IMR-90 (cell line): ENCODE results near the gene MYH9. TPM values are rescaled to one million over a fixed set of nuclear protein-coding genes. Genes with fewer than 3 reads are reported as not detected.

Experiments used
- ATAC-seq: fragments of 200-7000 bp; cut with Tn5 transposase; 2 replicates; pipeline ENCODE4 v1.9.1; 2020; ENCODE audit warnings: low read depth, mild to moderate bottlenecking, moderate library complexity
- BruUV-seq: library from RNA; stranded (reverse); fragments of 400-500 nt; replicated peaks from 2 replicates; lab custom pipeline; 2021; lab: Mats Ljungman, UMichigan
- CTCF ChIA-PET: fragments of 300-600 bp; formaldehyde crosslinking; extraction: SDS; loops from one replicate; lab custom pipeline; 2021; ENCODE audit warnings: antibody characterized with exemption; lab: Yijun Ruan, JAX
- POLR2A ChIA-PET: fragments of 300-600 bp; sonication (Branson Sonifier 250); formaldehyde crosslinking; loops from one replicate; lab custom pipeline; 2022; ENCODE audit warnings: antibody characterized with exemption; ENCODE audit not compliant: unreplicated experiment; lab: Charles Lee
- DNase-seq: peaks from one replicate; pipeline ENCODE4 v3.0.0; 2013
- H2AFZ ChIP-seq: replicated peaks from 2 replicates; pipeline ENCODE3; 2013; ENCODE audit warnings: low read length, mild to moderate bottlenecking; ENCODE audit not compliant: poor library complexity
- H2AK5ac ChIP-seq: 2 replicates; pipeline ENCODE4 v1.6.1; 2013; ENCODE audit warnings: low read depth, low read length, inconsistent platforms
- H2AK9ac ChIP-seq: replicated peaks from 2 replicates; pipeline ENCODE3; 2013; ENCODE audit warnings: mild to moderate bottlenecking, low read depth, low read length, moderate library complexity; ENCODE audit not compliant: poor library complexity
- H2BK120ac ChIP-seq: 2 replicates; pipeline ENCODE4 v1.6.1; 2013; ENCODE audit warnings: low read depth, low read length, inconsistent platforms
- H2BK15ac ChIP-seq: 3 replicates; pipeline ENCODE4 v1.6.1; 2013; ENCODE audit warnings: low read depth, low read length, inconsistent platforms
- H2BK20ac ChIP-seq: 2 replicates; pipeline ENCODE4 v1.6.1; 2013; ENCODE audit warnings: low read depth, mild to moderate bottlenecking, inconsistent platforms, low read length, moderate library complexity
- H2BK5ac ChIP-seq: 2 replicates; pipeline ENCODE4 v1.6.1; 2013; ENCODE audit warnings: mild to moderate bottlenecking, low read depth, low read length, inconsistent platforms; ENCODE audit not compliant: poor library complexity, severe bottlenecking
- H3K14ac ChIP-seq: replicated peaks from 2 replicates; pipeline ENCODE4 v1.6.1; 2013; ENCODE audit warnings: low read depth, low read length, inconsistent platforms
- H3K18ac ChIP-seq: 2 replicates; pipeline ENCODE4 v1.6.1; 2013; ENCODE audit warnings: low read depth, low read length, control low read depth
- H3K23ac ChIP-seq: 2 replicates; pipeline ENCODE4 v1.6.1; 2013; ENCODE audit warnings: low read depth, low read length, inconsistent platforms
- H3K27ac ChIP-seq: 2 replicates; pipeline ENCODE4 v1.5.1; 2013; ENCODE audit warnings: mild to moderate bottlenecking, control low read depth, low read length; ENCODE audit not compliant: insufficient read depth
- H3K27me3 ChIP-seq: 2 replicates; pipeline ENCODE4 v1.6.1; 2013; ENCODE audit warnings: low read length; ENCODE audit not compliant: control insufficient read depth, insufficient read depth
- H3K36me3 ChIP-seq: 2 replicates; pipeline ENCODE4 v1.6.1; 2013; ENCODE audit warnings: low read length, mixed read lengths; ENCODE audit not compliant: control insufficient read depth, insufficient read depth
- H3K4ac ChIP-seq: 2 replicates; pipeline ENCODE4 v1.6.1; 2013; ENCODE audit warnings: low read depth, low read length, inconsistent platforms
- H3K4me1 ChIP-seq: 2 replicates; pipeline ENCODE4 v1.6.1; 2013; ENCODE audit warnings: low read length, mixed read lengths; ENCODE audit not compliant: control insufficient read depth, insufficient read depth
- H3K4me2 ChIP-seq: 2 replicates; pipeline ENCODE4 v1.6.1; 2013; ENCODE audit warnings: low read depth, mild to moderate bottlenecking, control low read depth, low read length, moderate library complexity
- H3K4me3 ChIP-seq: 2 replicates; pipeline ENCODE4 v1.5.1; 2013; ENCODE audit warnings: low read depth, mild to moderate bottlenecking, control low read depth, low read length, moderate library complexity; ENCODE audit not compliant: insufficient read depth
- H3K56ac ChIP-seq: 2 replicates; pipeline ENCODE4 v1.6.1; 2013; ENCODE audit warnings: low read length, inconsistent platforms; ENCODE audit not compliant: insufficient read depth; ENCODE audit errors: extremely low read depth
- H3K79me1 ChIP-seq, 2 experiments: 2 replicates each; pipeline ENCODE4 v1.6.1; 2013; ENCODE audit warnings: low read length in 2 of 2, inconsistent platforms in 1 of 2, low read depth in 1 of 2
- H3K9ac ChIP-seq: 2 replicates; pipeline ENCODE4 v1.6.1; 2013; ENCODE audit warnings: low read depth, low read length, control low read depth
- H3K9me1 ChIP-seq: 2 replicates; pipeline ENCODE4 v1.6.1; 2013; ENCODE audit warnings: low read length, inconsistent platforms; ENCODE audit not compliant: insufficient read depth
- H3K9me3 ChIP-seq: 2 replicates; pipeline ENCODE4 v1.6.1; 2013; ENCODE audit warnings: low read length; ENCODE audit not compliant: control insufficient read depth, insufficient read depth
- H4K20me1 ChIP-seq: 2 replicates; pipeline ENCODE4 v1.6.1; 2013; ENCODE audit warnings: low read length, inconsistent platforms; ENCODE audit not compliant: insufficient read depth
- H4K5ac ChIP-seq: 2 replicates; pipeline ENCODE4 v1.6.1; 2013; ENCODE audit warnings: mild to moderate bottlenecking, low read depth, low read length, control low read depth
- H4K8ac ChIP-seq, 2 experiments: 2 replicates each; pipeline ENCODE4 v1.6.1; 2013; ENCODE audit warnings: low read depth in 2 of 2, low read length in 2 of 2, control low read depth in 1 of 2, inconsistent platforms in 1 of 2
- H4K91ac ChIP-seq: 2 replicates; pipeline ENCODE4 v1.6.1; 2013; ENCODE audit warnings: low read depth, low read length, inconsistent platforms; ENCODE audit not compliant: insufficient read depth
- CEBPB ChIP-seq: IDR thresholded peaks from 2 replicates; pipeline ENCODE4 v1.6.1; 2012; ENCODE audit warnings: low read depth, low read length, improper control_type of control experiment
- POLR2A ChIP-seq: IDR thresholded peaks from 2 replicates; pipeline ENCODE4 v1.6.1; 2012; ENCODE audit warnings: mild to moderate bottlenecking, low read depth, low read length
- WGBS, 2 experiments: methylation state at CpG; one replicate each; pipeline versions ENCODE4 v1.1.5 to v1.1.7; 2013; ENCODE audit warnings: missing lambda C conversion rate in 2 of 2; ENCODE audit not compliant: insufficient read length in 1 of 2; ENCODE audit errors: extremely low coverage in 2 of 2; 5-methylcytosine and 5-hydroxymethylcytosine counted together
- dilution Hi-C: fragments of 300-500 bp; cut with HindIII; formaldehyde crosslinking; loops from one replicate; pipeline ENCODE4 v1.14.3; 2018; ENCODE audit warnings: low sequenced_read_pairs; ENCODE audit not compliant: unreplicated experiment
- in situ Hi-C: fragments of 300-500 bp; cut with MboI; formaldehyde crosslinking; loops from 3 replicates; pipeline ENCODE4 v1.14.3; 2019; ENCODE audit warnings: low sequenced_read_pairs, inconsistent platforms, mixed read lengths
- intact Hi-C: fragments of 100-400 bp; cut with micrococcal nuclease; formaldehyde crosslinking; loops from 2 replicates; pipeline ENCODE4 v1.10.0; 2022
- polyA plus RNA-seq, 3 experiments: library from polyadenylated mRNA; depleted of rRNA; stranded (reverse); fragments of >200 nt; gene quantifications; 2 replicates each; pipeline ENCODE4 v1.2.3, GENCODE V29; 2012; ENCODE audit warnings: low replicate concordance in 1 of 3
- total RNA-seq: library from RNA; depleted of rRNA; stranded (reverse); fragments of >200 nt; gene quantifications from 2 replicates; pipeline ENCODE4 v1.2.3, GENCODE V29; 2012

MYH9 gene
- total and polyA plus RNA-seq, 2 of the 4 experiments (the other 2 are of a cell fraction), result 475 to 554 TPM

DNA sequence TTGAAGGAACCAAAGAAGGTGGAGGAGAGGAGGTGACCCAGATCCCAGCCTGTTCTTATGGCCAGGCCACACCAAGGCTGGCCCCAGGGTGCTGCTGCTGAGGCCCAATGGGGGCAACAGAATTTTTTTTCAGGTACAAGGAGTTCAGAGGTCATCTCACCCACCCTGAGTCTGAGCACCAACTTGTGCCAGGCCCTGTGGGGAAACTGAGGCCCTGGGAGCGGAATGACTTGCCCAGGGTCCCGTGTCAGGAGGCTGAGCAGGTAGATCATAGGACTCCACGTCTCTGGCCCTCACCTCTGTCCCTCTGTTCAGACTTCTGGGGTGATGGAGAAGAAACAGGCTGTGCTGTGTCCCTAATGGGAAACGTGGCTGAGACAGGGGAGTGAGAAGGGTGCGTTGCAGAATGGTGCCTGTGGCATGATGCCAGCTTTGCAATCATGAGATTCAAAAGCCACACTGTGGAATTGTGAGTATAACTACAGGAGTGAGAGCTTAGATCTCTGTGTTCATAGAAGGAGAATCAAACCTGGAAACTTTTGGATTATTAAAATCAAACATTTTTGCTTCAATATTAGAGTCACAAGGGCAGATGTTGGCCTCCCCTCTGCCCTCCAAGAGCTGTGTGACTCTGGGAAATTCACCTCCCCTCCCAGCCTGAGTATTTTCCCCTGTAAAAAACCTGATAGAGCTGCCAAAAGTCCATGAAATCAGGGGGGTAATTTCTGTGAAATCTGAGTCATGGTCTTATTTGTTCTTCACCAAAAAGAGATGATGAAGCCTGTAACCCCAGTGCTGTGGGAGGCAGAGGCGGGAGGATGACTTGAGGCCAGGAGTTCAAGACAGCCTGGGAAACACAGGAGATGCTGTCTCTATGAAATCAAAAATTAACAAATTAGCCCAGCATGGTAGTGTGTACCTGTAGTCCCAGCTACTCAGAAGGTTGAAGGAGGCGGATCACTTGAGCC, 134.0 kb downstream of the MYH9 start:
- H3K9me3 ChIP-seq, result no peaks in the 10 kb centered on the region
- H3K56ac ChIP-seq, result no peak overlapping the region
- H2BK5ac ChIP-seq, result no peak overlapping the region
- H3K23ac ChIP-seq, result no peak overlapping the region
- ATAC-seq (no peak), DNase-seq (no peak)
- H2BK20ac ChIP-seq, result no peak overlapping the region
- peaks cover 4% of the 10 kb centered on the region; the same call in 1 of the 2 replicates for H3K4me1 ChIP-seq
- H4K8ac ChIP-seq, result 0 out of 4 replicates have a peak overlapping the region, but pooled peaks of 1 of the 2 experiments have one; percentile 49
- no peak overlapping the region for H3K18ac ChIP-seq
- peaks cover 3% of the 10 kb centered on the region; the same call in 1 of the 2 replicates for H3K9me1 ChIP-seq
- no peak overlapping the region for H2BK120ac ChIP-seq
- H4K20me1 ChIP-seq, result no peaks in the 10 kb centered on the region
- H2AK5ac ChIP-seq, result peak overlapping the region; percentile 27; the same call in 1 of the 2 replicates
- H3K27me3 ChIP-seq, result no peaks in the 10 kb centered on the region
- intact Hi-C loops, result no loop called here
- no peak overlapping the region for H3K4me3 ChIP-seq
- no peak overlapping the region for H2AFZ ChIP-seq
- H3K79me1 ChIP-seq, result no peaks in the 10 kb centered on the region
- H4K5ac ChIP-seq, result no peak overlapping the region
- no peak overlapping the region for H3K4me2 ChIP-seq
- no peak overlapping the region for H2BK15ac ChIP-seq
- no peak overlapping the region for H3K27ac ChIP-seq
- in situ Hi-C loops, result no loop called here
- ChIA-PET POLR2A (no interaction called here), CTCF (interaction anchor here (0.6 to 1.1 kb wide), 2 partner anchors 14 to 84 kb away, joined by 3 read pairs; partner anchors contain the start of gene APOL2)
- no peak overlapping the region for H2AK9ac ChIP-seq
- BruUV-seq, result no TSS peak
- 39% methylated on average over 3 of the region's 7 CpGs; no CpG with 5 or more reads in 1 of the 2 experiments for WGBS, 2 experiments
- no peak for TF ChIP-seq CEBPB
- 0 out of 2 replicates have a peak, but pooled peaks have one; percentile 13 for TF ChIP-seq POLR2A
- H3K4ac ChIP-seq, result 0 out of 2 replicates have a peak overlapping the region, but pooled peaks have one; percentile 3
- no peaks in the 10 kb centered on the region for H3K36me3 ChIP-seq
- no peak overlapping the region for H3K14ac ChIP-seq
- no peak overlapping the region for H3K9ac ChIP-seq
- dilution Hi-C loops, result no loop called here
- no peak overlapping the region for H4K91ac ChIP-seq
